K562 (cell line): ENCODE results near the gene HNRNPDL. TPM values are rescaled to one million over a fixed set of nuclear protein-coding genes. Genes with fewer than 3 reads are reported as not detected.
A peak's percentile ranks its signal among the peaks of the same experiment; 100 is the strongest.

Source experiments
- CTCF ChIP-seq, 3 experiments: IDR thresholded peaks in 2 of 3; conservative IDR thresholded peaks in 1 of 3; 2 replicates each; pipeline ENCODE4 v1.5.1; 2011 to 2012; ENCODE audit warnings: low read length in 3 of 3, mild to moderate bottlenecking in 3 of 3, control low read depth in 2 of 3, improper control_type of control experiment in 1 of 3, inconsistent platforms in 1 of 3, low read depth in 1 of 3, mixed read lengths in 1 of 3, moderate library complexity in 1 of 3; ENCODE audit not compliant: insufficient read depth in 2 of 3
- CTCFL ChIP-seq: IDR thresholded peaks from 2 replicates; pipeline ENCODE4 v1.6.1; 2011; ENCODE audit warnings: borderline replicate concordance, low read depth, mild to moderate bottlenecking, moderate library complexity, low read length; ENCODE audit not compliant: insufficient read depth, poor library complexity, severe bottlenecking
- HDAC6 ChIP-seq: IDR thresholded peaks from 2 replicates; pipeline ENCODE4 v1.6.1; 2012; ENCODE audit warnings: low read depth, mild to moderate bottlenecking, control low read depth, inconsistent platforms, low read length, moderate library complexity
- KAT2B ChIP-seq: IDR thresholded peaks from one replicate; pipeline ENCODE4 v1.6.1; 2012; ENCODE audit warnings: low read depth, mild to moderate bottlenecking, control low read depth, inconsistent platforms, low read length, moderate library complexity
- PHB ChIP-seq: fragments of 250-450 bp; sonication (Bioruptor Pico); IDR thresholded peaks from 2 replicates; pipeline ENCODE4 v1.5.0; 2021
- TAL1 ChIP-seq: fragments of 450-650 bp; IDR thresholded peaks from 2 replicates; pipeline ENCODE4 v1.6.1; 2016; ENCODE audit warnings: mild to moderate bottlenecking
- TOE1 ChIP-seq, 2 experiments: fragments of 450-650 bp in 1 of 2; sonication (generic) in 1 of 2; formaldehyde crosslinking in 1 of 2; IDR thresholded peaks; 2 replicates each; pipeline versions ENCODE4 v1.7.1 to v1.8.0; 2016 to 2022; ENCODE audit warnings: borderline replicate concordance in 2 of 2, mild to moderate bottlenecking in 2 of 2, antibody characterized with exemption in 1 of 2, inconsistent platforms in 1 of 2, low read depth in 1 of 2, missing genetic modification reagents in 1 of 2, moderate library complexity in 1 of 2
- TSHZ1 ChIP-seq: fragments of 250-450 bp; sonication (Bioruptor Pico); IDR thresholded peaks from 2 replicates; pipeline ENCODE4 v1.4.0; 2020; ENCODE audit warnings: mild to moderate bottlenecking, moderate library complexity
- ZNF146 ChIP-seq: IDR thresholded peaks from one replicate; pipeline ENCODE4 v1.6.1; 2018; ENCODE audit warnings: missing compliant biosample characterization; ENCODE audit not compliant: unreplicated experiment
- ZNF408 ChIP-seq: fragments of 250-450 bp; sonication (Bioruptor Pico); IDR thresholded peaks from 2 replicates; pipeline ENCODE4 v1.4.0; 2020; ENCODE audit warnings: low read depth, mild to moderate bottlenecking, moderate library complexity
- polyA plus RNA-seq, 8 experiments: library from polyadenylated mRNA; depleted of rRNA in 4 of 8; stranded (reverse) in 5 of 8; unstranded in 3 of 8; fragments of >200 nt; fragmentation: Nextera tagmentation in 2 of 8; fragmentation: Illumina TruSeq in 1 of 8; extraction: Ambion mirVana in 2 of 8; extraction: Trizol in 1 of 8; gene quantifications; 2 replicates each; pipeline versions ENCODE4 v1.2.1 to v1.2.3, GENCODE V29; 2011 to 2014; ENCODE audit warnings: inconsistent platforms in 1 of 8, missing spikeins in 1 of 8
- total RNA-seq, 7 experiments: library from RNA; depleted of rRNA in 6 of 7; stranded (reverse); fragments of >200 nt in 6 of 7; fragmentation: Illumina TruSeq in 2 of 7; extraction: Trizol in 2 of 7; gene quantifications; 2 replicates each; pipeline versions ENCODE4 v1.2.1 to v1.2.3, GENCODE V29; 2011 to 2021; ENCODE audit warnings: low replicate concordance in 1 of 7

The HNRNPDL gene
- total and polyA plus RNA-seq, 9 of the 15 experiments (the other 6 are each of a cell fraction or from before 2014, with no cell fraction given), result 243 to 652 (median 351) TPM

DNA sequence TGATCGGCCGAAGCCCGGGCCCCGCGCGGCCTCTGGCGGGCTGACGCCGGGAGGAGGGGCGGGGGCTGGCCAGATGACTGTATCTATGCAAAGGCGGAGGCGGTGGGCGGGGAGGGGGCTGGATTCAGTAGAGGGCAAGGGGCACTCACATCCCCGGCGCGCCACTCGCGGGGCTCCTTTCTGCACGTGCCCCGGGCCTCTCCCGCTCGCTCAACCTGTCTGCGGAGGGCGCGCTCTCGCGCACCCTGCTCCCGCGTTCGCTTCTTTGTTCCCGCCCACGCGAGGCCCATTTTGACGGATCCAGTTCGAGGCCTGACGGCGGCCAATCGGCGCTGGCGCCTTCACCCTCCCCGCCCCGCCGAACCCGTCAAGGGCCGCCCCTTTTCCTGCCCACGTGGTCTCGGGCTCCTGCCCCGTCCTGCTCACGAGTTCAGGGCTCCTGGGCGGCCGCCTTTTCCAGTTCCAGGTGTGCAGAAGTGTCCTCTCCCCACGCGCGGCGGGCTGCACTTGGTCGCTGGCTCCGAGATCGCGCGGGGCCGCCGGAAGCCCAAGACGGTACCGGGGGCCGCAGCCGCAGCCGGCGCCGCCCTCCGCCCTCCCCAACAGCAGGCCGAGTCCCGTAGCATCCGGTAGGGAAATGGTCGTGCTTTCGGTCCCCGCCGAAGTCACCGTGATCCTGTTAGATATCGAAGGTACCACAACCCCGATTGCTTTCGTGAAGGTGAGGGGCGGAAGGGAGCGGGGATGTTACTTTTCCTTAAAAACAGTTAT is at the start of gene HNRNPDL, which contains the start of gene ENOPH1 (continued):
- TF ChIP-seq TSHZ1 (CRISPR knock-in tag) (no peak), TAL1 (no peak), CTCF (IDR thresholded peaks at IDR 0.05 in 2 of 3, conservative IDR thresholded peaks at IDR 0.05 in 1 of 3; ENCODE audit: insufficient read depth in 2 of 3, low read depth in 1 of 3, low read length in 3 of 3) (no peak), PHB (no peak), CTCFL (no peak), ZNF146 (CRISPR knock-in tag) (no peak), TOE1 (IDR thresholded peaks at IDR 0.05; ENCODE audit: borderline replicate concordance) (peak; percentile 75; the same call in 1 of the 2 replicates), TOE1 (CRISPR knock-in tag; IDR thresholded peaks at IDR 0.05; ENCODE audit: borderline replicate concordance, low read depth) (peak; percentile 93; the same call in 1 of the 2 replicates), ZNF408 (CRISPR knock-in tag) (no peak), KAT2B (no peak), HDAC6 (no peak)
